ENCODE data around the gene BLVRB.

- TF ChIP-seq MAX (IDR thresholded peaks at IDR 0.05) (no peak), REST (IDR thresholded peaks at IDR 0.05) (no peak), CBX2 (IDR thresholded peaks at IDR 0.05; ENCODE audit: borderline replicate concordance, low read depth) (no peak), CTCF (IDR thresholded peaks at IDR 0.05) (no peak), FOSL2 (IDR thresholded peaks at IDR 0.05) (no peak), FOSL2 (CRISPR knock-in tag; IDR thresholded peaks at IDR 0.05) (no peak), POLR2AphosphoS2 (conservative IDR thresholded peaks at IDR 0.05; ENCODE audit: low read length) (no peak), POLR2A (IDR thresholded peaks at IDR 0.05; ENCODE audit: low read length) (no peak)
These were observed 8.5 kb downstream of the BLVRB start for GRCh38 chr19:40457048-40457447.

All from A549 (cell line).